H9 (cell line): ENCODE measurements around the gene NEDD4L. TPM values are rescaled to one million over a fixed set of nuclear protein-coding genes. Genes with fewer than 3 reads are reported as not detected.

Source experiments
- DNase-seq: peaks from one replicate; pipeline ENCODE4 v3.0.0-alpha.2; 2017
- H2AFZ ChIP-seq: one replicate; pipeline ENCODE4 v1.6.1; 2013; ENCODE audit warnings: mild to moderate bottlenecking, low read length, control low read depth, moderate library complexity
- H2AK5ac ChIP-seq: 2 replicates; pipeline ENCODE4 v1.6.1; 2013; ENCODE audit warnings: low read length, control low read depth, mixed read lengths; ENCODE audit not compliant: insufficient read length
- H2BK120ac ChIP-seq: one replicate; pipeline ENCODE4 v1.6.1; 2013; ENCODE audit warnings: low read depth, mild to moderate bottlenecking, low read length, control low read depth, inconsistent platforms; ENCODE audit not compliant: poor library complexity, severe bottlenecking
- H2BK12ac ChIP-seq: 2 replicates; pipeline ENCODE4 v1.6.1; 2013; ENCODE audit warnings: low read length, control low read depth, mixed read lengths, low read depth; ENCODE audit not compliant: insufficient read length
- H2BK15ac ChIP-seq: 2 replicates; pipeline ENCODE4 v1.6.1; 2013; ENCODE audit warnings: low read depth, low read length, control low read depth
- H2BK20ac ChIP-seq: one replicate; pipeline ENCODE4 v1.6.1; 2013; ENCODE audit warnings: low read depth, mild to moderate bottlenecking, low read length, control low read depth, inconsistent platforms; ENCODE audit not compliant: poor library complexity, severe bottlenecking
- H2BK5ac ChIP-seq: 2 replicates; pipeline ENCODE4 v1.6.1; 2013; ENCODE audit warnings: low read length, control low read depth, mixed read lengths; ENCODE audit not compliant: insufficient read length
- H3K14ac ChIP-seq: 2 replicates; pipeline ENCODE4 v1.6.1; 2013; ENCODE audit warnings: low read length, control low read depth; ENCODE audit not compliant: insufficient read depth
- H3K18ac ChIP-seq: 2 replicates; pipeline ENCODE4 v1.6.1; 2013; ENCODE audit warnings: low read depth, mild to moderate bottlenecking, mixed read lengths, low read length, control low read depth; ENCODE audit not compliant: insufficient read length
- H3K23ac ChIP-seq: 2 replicates; pipeline ENCODE4 v1.6.1; 2013; ENCODE audit warnings: low read length, control low read depth, mixed read lengths, low read depth; ENCODE audit not compliant: insufficient read length
- H3K23me2 ChIP-seq: 2 replicates; pipeline ENCODE4 v1.6.1; 2013; ENCODE audit warnings: low read depth, mild to moderate bottlenecking, mixed read lengths, low read length, control low read depth; ENCODE audit not compliant: insufficient read length, poor library complexity, severe bottlenecking
- H3K27ac ChIP-seq: 2 replicates; pipeline ENCODE4 v1.5.1; 2013; ENCODE audit warnings: low read length, control low read depth, mixed read lengths, low read depth; ENCODE audit not compliant: insufficient read length
- H3K27me3 ChIP-seq: 2 replicates; pipeline ENCODE4 v1.6.1; 2013; ENCODE audit warnings: low read length, control low read depth, inconsistent platforms; ENCODE audit not compliant: insufficient read depth
- H3K4ac ChIP-seq: 2 replicates; pipeline ENCODE4 v1.6.1; 2013; ENCODE audit warnings: low read depth, mild to moderate bottlenecking, control low read depth, inconsistent platforms, low read length, moderate library complexity
- H3K4me1 ChIP-seq: 2 replicates; pipeline ENCODE4 v1.6.1; 2013; ENCODE audit warnings: low read length, control low read depth, inconsistent platforms; ENCODE audit not compliant: insufficient read depth
- H3K4me2 ChIP-seq: 2 replicates; pipeline ENCODE4 v1.6.1; 2013; ENCODE audit warnings: low read length, control low read depth, mixed read lengths; ENCODE audit not compliant: insufficient read length, insufficient read depth
- H3K56ac ChIP-seq: 2 replicates; pipeline ENCODE4 v1.6.1; 2013; ENCODE audit warnings: low read depth, mild to moderate bottlenecking, mixed read lengths, low read length, control low read depth; ENCODE audit not compliant: insufficient read length
- H3K79me1 ChIP-seq: 2 replicates; pipeline ENCODE4 v1.6.1; 2013; ENCODE audit warnings: low read depth, mild to moderate bottlenecking, moderate library complexity, low read length, control low read depth, inconsistent platforms; ENCODE audit not compliant: insufficient read depth, poor library complexity, severe bottlenecking
- H3K79me2 ChIP-seq: 2 replicates; pipeline ENCODE4 v1.6.1; 2013; ENCODE audit warnings: low read length, control low read depth, inconsistent platforms; ENCODE audit not compliant: insufficient read depth
- H3K9ac ChIP-seq: 2 replicates; pipeline ENCODE4 v1.6.1; 2013; ENCODE audit warnings: low read length, control low read depth, mixed read lengths; ENCODE audit not compliant: insufficient read length; ENCODE audit errors: extremely low read depth
- H3K9me3 ChIP-seq: one replicate; pipeline ENCODE4 v1.6.1; 2013; ENCODE audit warnings: low read depth, low read length, inconsistent platforms; ENCODE audit not compliant: control insufficient read depth
- H3T11ph ChIP-seq: one replicate; pipeline ENCODE4 v1.6.1; 2013; ENCODE audit warnings: mild to moderate bottlenecking, low read length, control low read depth, inconsistent platforms
- H4K20me1 ChIP-seq: one replicate; pipeline ENCODE4 v1.6.1; 2013; ENCODE audit not compliant: control insufficient read depth, insufficient read length, insufficient read depth
- H4K5ac ChIP-seq: 2 replicates; pipeline ENCODE4 v1.6.1; 2013; ENCODE audit warnings: low read depth, mild to moderate bottlenecking, mixed read lengths, low read length, control low read depth; ENCODE audit not compliant: insufficient read length
- H4K8ac ChIP-seq: replicated peaks from 2 replicates; pipeline ENCODE4 v1.6.1; 2013; ENCODE audit warnings: low read length, control low read depth, mixed read lengths, low read depth; ENCODE audit not compliant: insufficient read length
- H4K91ac ChIP-seq: 2 replicates; pipeline ENCODE4 v1.6.1; 2013; ENCODE audit warnings: low read depth, mild to moderate bottlenecking, moderate library complexity, mixed read lengths, low read length, control low read depth; ENCODE audit not compliant: insufficient read length
- H3K27ac Mint-ChIP-seq, 3 experiments: 2 replicates in 2 of 3; 3 replicates in 1 of 3; pipeline ENCODE4 v1.8.0; 2020 to 2021; ENCODE audit warnings: mixed read lengths in 3 of 3, mild to moderate bottlenecking in 1 of 3, moderate library complexity in 1 of 3
- H3K27me3 Mint-ChIP-seq: 2 replicates; pipeline ENCODE4 v1.8.0; 2021; ENCODE audit warnings: low read depth, mild to moderate bottlenecking, moderate library complexity, mixed read lengths
- H3K36me3 Mint-ChIP-seq, 3 experiments: 2 replicates in 2 of 3; 3 replicates in 1 of 3; pipeline ENCODE4 v1.8.0; 2020 to 2021; ENCODE audit warnings: low read depth in 3 of 3, mixed read lengths in 3 of 3; ENCODE audit not compliant: insufficient read depth in 1 of 3
- H3K4me1 Mint-ChIP-seq, 2 experiments: 2 replicates each; pipeline ENCODE4 v1.8.0; 2020; ENCODE audit warnings: mixed read lengths in 2 of 2
- H3K4me3 Mint-ChIP-seq, 2 experiments: 2 replicates in 1 of 2; 3 replicates in 1 of 2; pipeline ENCODE4 v1.8.0; 2020 to 2021; ENCODE audit warnings: mild to moderate bottlenecking in 2 of 2, mixed read lengths in 2 of 2, moderate library complexity in 1 of 2
- H3K9me3 Mint-ChIP-seq, 2 experiments: 2 replicates in 1 of 2; 3 replicates in 1 of 2; pipeline ENCODE4 v1.8.0; 2020; ENCODE audit warnings: mild to moderate bottlenecking in 2 of 2, mixed read lengths in 2 of 2, moderate library complexity in 1 of 2
- CTCF ChIP-seq: fragments of 200-600 bp; sonication (generic); conservative IDR thresholded peaks from 3 replicates; pipeline ENCODE4 v1.8.0; 2021; ENCODE audit warnings: antibody characterized with exemption, mild to moderate bottlenecking
- WGBS: extraction: QIAGEN DNeasy Blood & Tissue Kit; methylation state at CpG from one replicate; pipeline ENCODE4 v1.1.7; 2013; ENCODE audit warnings: missing lambda C conversion rate, low lambda C conversion rate, mixed read lengths; ENCODE audit not compliant: insufficient read length; ENCODE audit errors: extremely low coverage; 5-methylcytosine and 5-hydroxymethylcytosine counted together
- total RNA-seq: library from RNA; stranded (reverse); gene quantifications from 2 replicates; pipeline ENCODE4 v1.2.1, GENCODE V29; 2021

NEDD4L gene
- total RNA-seq, 1 experiment from 2014 or later, result 76.3 TPM

GRCh38 chr18:58144671-58145285 lies 100.8 kb downstream of the NEDD4L start:
- Histone ChIP-seq H3K27me3 (no peaks in the 10 kb centered on the region), H3K9me3 (no peaks in the 10 kb centered on the region), H2BK12ac (no peak overlapping the region), H3K14ac (no peak overlapping the region), H3K9ac (no peak overlapping the region), H3K4me2 (no peak overlapping the region), H4K91ac (no peak overlapping the region), H3K23ac (no peak overlapping the region), H4K8ac (no peak overlapping the region), H3K4ac (no peak overlapping the region), H3T11ph (no peak overlapping the region), H2BK120ac (no peak overlapping the region), H4K5ac (no peak overlapping the region), H3K4me1 (peaks cover under 1% of the 10 kb centered on the region), H2BK15ac (no peak overlapping the region), H2BK20ac (no peak overlapping the region), H3K18ac (no peak overlapping the region), H3K27ac (no peak overlapping the region), H3K23me2 (no peaks in the 10 kb centered on the region), H2AFZ (no peak overlapping the region), H2AK5ac (no peak overlapping the region), H4K20me1 (no peaks in the 10 kb centered on the region), H3K79me2 (no peaks in the 10 kb centered on the region; the same call in 1 of the 2 replicates), H3K56ac (no peak overlapping the region), H2BK5ac (no peak overlapping the region), H3K79me1 (no peaks in the 10 kb centered on the region)
- Mint-ChIP-seq H3K27me3 (no peaks in the 10 kb centered on the region), H3K4me1 (peaks cover 16 to 23% of the 10 kb centered on the region in 2 experiments), H3K27ac (no peak overlapping the region), H3K9me3 (peaks cover 6 to 10% of the 10 kb centered on the region in 2 experiments; a peak in 3 of 5 replicates), H3K36me3 (peaks cover 8 to 14% (median 8%) of the 10 kb centered on the region in 3 experiments; a peak in 6 of 7 replicates), H3K4me3 (no peak overlapping the region)
- TF ChIP-seq CTCF, result no peak
- WGBS, result no CpG with 5 or more reads among the region's 10 CpGs
- no peak for DNase-seq
